ENCODE data around the gene KIF13A.

GRCh38 chr6:17803409-17803808 is 184.0 kb downstream of the KIF13A start:
- TF ChIP-seq CTCF (IDR thresholded peaks at IDR 0.05), result no peak
- TF ChIP-seq SIN3A (IDR thresholded peaks at IDR 0.05; ENCODE audit: borderline replicate concordance, insufficient read depth, low read depth, low read length), result no peak

Measured in Panc1 (cell line).